ENCODE results near the gene ENOX1.

The ENOX1 gene

DNA sequence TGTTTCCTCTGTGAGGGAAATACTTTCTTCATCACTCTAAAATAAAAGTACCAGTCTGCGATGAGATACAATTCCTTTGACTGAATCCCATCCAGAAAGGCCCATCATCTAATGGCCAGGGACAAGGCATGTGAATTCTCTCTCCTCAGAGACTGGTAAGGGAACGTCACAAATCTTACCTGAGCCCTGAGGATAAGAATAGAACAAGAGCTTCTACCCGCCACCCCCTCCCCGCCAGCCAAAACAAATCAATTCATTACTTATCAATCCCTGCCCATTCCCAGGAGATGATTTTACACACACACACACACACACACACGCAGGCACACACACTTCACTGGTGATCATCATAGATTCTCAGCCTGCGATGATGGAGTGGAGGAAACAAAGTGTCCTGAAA lies 564.7 kb downstream of the ENOX1 start:
- no peak overlapping the region for H3K4me3 ChIP-seq (ENCODE audit: low read depth in 1 of 2, low read length in 2 of 2)
- no peaks in the 10 kb centered on the region for H3K9me3 ChIP-seq (ENCODE audit: control insufficient read depth in 1 of 2, low read length in 2 of 2)
- no peak overlapping the region for H3K27ac ChIP-seq (ENCODE audit: low read depth, low read length)
- H3K27me3 ChIP-seq (ENCODE audit: control insufficient read depth in 1 of 2, insufficient read depth in 2 of 2, low read length in 2 of 2): no peaks in the 10 kb centered on the region
- no peaks in the 10 kb centered on the region for H3K36me3 ChIP-seq (ENCODE audit: control insufficient read depth in 1 of 2, insufficient read depth in 2 of 2, low read length in 2 of 2)
- no peaks in the 10 kb centered on the region for H3K4me1 ChIP-seq (ENCODE audit: control insufficient read depth in 1 of 2, insufficient read depth in 2 of 2, low read length in 2 of 2)
- H3K9ac ChIP-seq (ENCODE audit: low read depth in 1 of 2, low read length in 2 of 2): no peak overlapping the region

DNA sequence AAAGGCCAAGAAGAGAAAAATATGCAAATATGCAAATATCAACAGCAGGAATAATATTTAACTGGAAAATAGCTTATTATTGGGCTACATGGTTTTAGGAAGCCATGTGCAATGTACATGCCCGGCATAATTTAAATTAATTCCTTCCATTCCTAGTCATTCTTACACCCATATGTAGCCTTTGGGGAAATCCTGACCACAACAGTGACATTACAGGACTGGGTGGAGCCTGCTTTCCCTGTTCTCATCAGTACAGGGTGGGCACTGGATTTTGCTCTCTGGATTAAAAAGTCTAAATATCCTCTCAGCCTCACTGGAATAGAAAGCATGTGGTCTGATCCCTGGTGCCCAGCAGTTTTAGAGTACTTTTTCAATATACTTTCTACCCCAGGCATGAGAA lies 565.2 kb downstream of the ENOX1 start:
- no peak overlapping the region for H3K4me3 ChIP-seq (ENCODE audit: low read depth in 1 of 2, low read length in 2 of 2)
- no peak overlapping the region for H3K27ac ChIP-seq (ENCODE audit: low read depth, low read length)
- no peaks in the 10 kb centered on the region for H3K36me3 ChIP-seq (ENCODE audit: control insufficient read depth in 1 of 2, insufficient read depth in 2 of 2, low read length in 2 of 2)
- H3K9me3 ChIP-seq (ENCODE audit: control insufficient read depth in 1 of 2, low read length in 2 of 2): no peaks in the 10 kb centered on the region
- no peak overlapping the region for H3K9ac ChIP-seq (ENCODE audit: low read depth in 1 of 2, low read length in 2 of 2)
- H3K4me1 ChIP-seq (ENCODE audit: control insufficient read depth in 1 of 2, insufficient read depth in 2 of 2, low read length in 2 of 2): no peaks in the 10 kb centered on the region
- H3K27me3 ChIP-seq (ENCODE audit: control insufficient read depth in 1 of 2, insufficient read depth in 2 of 2, low read length in 2 of 2): no peaks in the 10 kb centered on the region

DNA sequence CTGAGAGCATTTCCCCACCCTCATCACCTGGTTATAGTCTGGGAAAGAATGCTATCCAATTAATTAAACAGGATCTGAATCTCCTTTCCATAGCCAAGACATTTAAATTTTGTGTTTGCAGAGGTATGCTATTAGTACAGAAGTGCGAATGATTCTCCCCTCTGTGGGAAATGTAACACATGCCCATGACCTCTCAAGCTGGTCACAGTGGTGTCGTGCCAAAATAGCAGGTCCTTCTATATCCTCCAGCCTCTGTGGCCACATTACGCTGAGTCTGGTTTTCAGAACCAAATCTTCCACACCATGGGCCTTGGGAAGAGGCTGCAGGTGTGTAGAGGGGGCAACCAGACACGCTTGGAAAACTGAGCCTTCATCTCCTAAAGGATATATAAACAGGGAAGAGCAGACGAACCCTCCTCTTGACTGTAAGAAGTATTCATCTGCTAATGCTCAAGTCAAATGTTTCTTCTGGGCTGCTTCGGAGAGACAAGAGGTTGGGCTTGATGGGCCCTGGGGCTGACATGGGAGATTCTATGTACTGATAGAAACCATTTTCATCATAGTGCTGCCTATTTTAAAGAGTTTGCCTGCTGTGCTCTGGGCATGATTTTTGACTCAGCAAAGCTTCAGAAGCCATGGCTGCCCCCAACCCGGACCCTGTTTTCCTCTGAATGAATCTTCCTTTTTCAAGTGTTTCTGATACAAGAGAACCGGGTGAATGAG lies 565.7 kb downstream of the ENOX1 start:
- no peak overlapping the region for H3K27ac ChIP-seq (ENCODE audit: low read depth, low read length)
- H3K4me3 ChIP-seq (ENCODE audit: low read depth in 1 of 2, low read length in 2 of 2): no peak overlapping the region
- no peaks in the 10 kb centered on the region for H3K27me3 ChIP-seq (ENCODE audit: control insufficient read depth in 1 of 2, insufficient read depth in 2 of 2, low read length in 2 of 2)
- no peaks in the 10 kb centered on the region for H3K9me3 ChIP-seq (ENCODE audit: control insufficient read depth in 1 of 2, low read length in 2 of 2)
- no peak overlapping the region for H3K9ac ChIP-seq (ENCODE audit: low read depth in 1 of 2, low read length in 2 of 2)
- no peaks in the 10 kb centered on the region for H3K4me1 ChIP-seq (ENCODE audit: control insufficient read depth in 1 of 2, insufficient read depth in 2 of 2, low read length in 2 of 2)
- no peaks in the 10 kb centered on the region for H3K36me3 ChIP-seq (ENCODE audit: control insufficient read depth in 1 of 2, insufficient read depth in 2 of 2, low read length in 2 of 2)

DNA sequence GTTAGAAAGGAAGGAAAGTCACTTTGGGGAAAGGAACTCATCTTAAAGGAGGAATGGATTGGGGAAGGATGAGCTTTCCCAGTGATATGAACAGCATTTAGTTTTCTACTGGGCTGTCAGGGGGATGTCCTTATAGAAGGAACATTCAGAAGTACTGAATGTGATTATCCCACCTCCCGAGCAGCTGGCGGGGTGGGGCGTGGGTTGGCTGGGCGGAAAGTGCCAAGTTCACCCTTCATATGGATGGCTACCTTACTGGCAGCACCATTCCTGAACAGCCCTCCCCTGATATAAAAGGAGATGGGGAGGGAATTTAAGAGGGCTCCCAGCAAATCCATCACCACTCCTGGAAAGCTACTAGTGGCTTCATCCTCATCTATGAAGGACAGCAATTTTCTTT lies 572.6 kb downstream of the ENOX1 start:
- Histone ChIP-seq H3K27ac (ENCODE audit: low read depth, low read length) (no peak overlapping the region), H3K9ac (ENCODE audit: low read depth in 1 of 2, low read length in 2 of 2) (no peak overlapping the region), H3K4me1 (ENCODE audit: control insufficient read depth in 1 of 2, insufficient read depth in 2 of 2, low read length in 2 of 2) (no peaks in the 10 kb centered on the region), H3K36me3 (ENCODE audit: control insufficient read depth in 1 of 2, insufficient read depth in 2 of 2, low read length in 2 of 2) (no peaks in the 10 kb centered on the region), H3K9me3 (ENCODE audit: control insufficient read depth in 1 of 2, low read length in 2 of 2) (no peaks in the 10 kb centered on the region), H3K27me3 (ENCODE audit: control insufficient read depth in 1 of 2, insufficient read depth in 2 of 2, low read length in 2 of 2) (no peaks in the 10 kb centered on the region), H3K4me3 (ENCODE audit: low read depth in 1 of 2, low read length in 2 of 2) (no peak overlapping the region)

DNA sequence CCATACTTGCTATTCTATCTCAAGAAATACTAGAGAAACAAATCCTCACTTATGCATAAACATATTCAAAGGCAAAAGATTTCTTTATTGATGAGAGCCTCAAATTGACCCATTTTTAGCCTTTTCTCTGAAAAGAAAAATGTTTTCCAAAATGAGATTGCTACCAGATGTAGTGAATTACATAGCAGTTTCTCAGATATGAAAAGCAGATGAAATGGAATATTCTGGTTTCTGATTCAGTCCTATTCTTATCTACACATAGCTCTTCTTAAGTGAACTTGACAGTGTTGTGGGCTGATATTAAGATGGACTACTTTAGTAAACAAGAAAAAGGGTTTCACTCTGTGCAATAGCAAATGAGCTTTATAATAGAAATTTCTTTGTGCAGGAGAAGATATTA lies 579.9 kb downstream of the ENOX1 start:
- no peak overlapping the region for H3K9ac ChIP-seq (ENCODE audit: low read depth in 1 of 2, low read length in 2 of 2)
- H3K27ac ChIP-seq (ENCODE audit: low read depth, low read length): no peak overlapping the region
- no peaks in the 10 kb centered on the region for H3K36me3 ChIP-seq (ENCODE audit: control insufficient read depth in 1 of 2, insufficient read depth in 2 of 2, low read length in 2 of 2)
- no peak overlapping the region for H3K4me3 ChIP-seq (ENCODE audit: low read depth in 1 of 2, low read length in 2 of 2)
- H3K9me3 ChIP-seq (ENCODE audit: control insufficient read depth in 1 of 2, low read length in 2 of 2): peaks cover 0 to 5% of the 10 kb centered on the region in 2 donors
- no peaks in the 10 kb centered on the region for H3K27me3 ChIP-seq (ENCODE audit: control insufficient read depth in 1 of 2, insufficient read depth in 2 of 2, low read length in 2 of 2)
- no peaks in the 10 kb centered on the region for H3K4me1 ChIP-seq (ENCODE audit: control insufficient read depth in 1 of 2, insufficient read depth in 2 of 2, low read length in 2 of 2)

DNA sequence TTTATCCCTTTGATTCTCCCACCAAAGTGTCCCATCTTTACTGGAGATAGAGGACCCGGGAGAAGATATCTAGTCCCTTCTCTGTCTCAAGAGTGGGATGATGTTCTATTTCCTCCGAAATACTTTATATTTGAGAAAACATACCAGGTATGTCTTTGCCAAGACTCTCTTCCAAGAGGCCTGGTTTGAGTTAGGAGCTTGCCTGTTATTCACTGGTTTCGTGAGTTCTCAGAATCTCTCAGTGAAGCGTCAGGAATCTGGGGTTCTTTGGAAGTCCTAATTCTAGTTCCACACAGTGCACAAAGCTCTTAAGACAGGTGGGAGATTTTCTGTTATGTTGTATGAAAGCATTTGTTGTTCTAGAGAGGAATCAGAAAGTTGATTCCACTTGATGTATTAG lies 581.4 kb downstream of the ENOX1 start:
- Histone ChIP-seq H3K9ac (ENCODE audit: low read depth in 1 of 2, low read length in 2 of 2) (no peak overlapping the region), H3K9me3 (ENCODE audit: control insufficient read depth in 1 of 2, low read length in 2 of 2) (peaks cover 0 to 5% of the 10 kb centered on the region in 2 donors), H3K27ac (ENCODE audit: low read depth, low read length) (no peak overlapping the region), H3K4me1 (ENCODE audit: control insufficient read depth in 1 of 2, insufficient read depth in 2 of 2, low read length in 2 of 2) (no peaks in the 10 kb centered on the region), H3K27me3 (ENCODE audit: control insufficient read depth in 1 of 2, insufficient read depth in 2 of 2, low read length in 2 of 2) (no peaks in the 10 kb centered on the region), H3K36me3 (ENCODE audit: control insufficient read depth in 1 of 2, insufficient read depth in 2 of 2, low read length in 2 of 2) (no peaks in the 10 kb centered on the region), H3K4me3 (ENCODE audit: low read depth in 1 of 2, low read length in 2 of 2) (no peak overlapping the region)

DNA sequence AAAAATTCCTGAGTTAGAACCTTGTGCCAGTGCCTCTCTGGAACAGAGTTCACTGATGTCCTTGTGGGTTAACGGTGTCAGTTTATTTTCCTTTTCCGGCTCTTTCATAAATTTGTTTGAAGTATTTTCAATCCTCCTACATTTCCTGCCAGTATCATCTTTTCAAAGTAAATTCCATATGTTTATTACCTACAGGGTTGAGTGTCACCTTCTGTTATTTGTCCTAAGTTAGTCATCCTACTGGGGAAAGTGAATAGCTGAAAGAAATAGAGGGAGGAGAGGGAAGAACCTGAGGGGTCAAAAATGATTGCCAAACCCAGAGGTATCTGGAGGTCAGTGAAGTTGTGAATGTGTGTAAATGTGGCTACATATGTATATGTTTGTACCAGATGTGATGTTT lies 582.2 kb downstream of the ENOX1 start:
- Histone ChIP-seq H3K4me1 (ENCODE audit: control insufficient read depth in 1 of 2, insufficient read depth in 2 of 2, low read length in 2 of 2) (no peaks in the 10 kb centered on the region), H3K27ac (ENCODE audit: low read depth, low read length) (no peak overlapping the region), H3K27me3 (ENCODE audit: control insufficient read depth in 1 of 2, insufficient read depth in 2 of 2, low read length in 2 of 2) (no peaks in the 10 kb centered on the region), H3K9me3 (ENCODE audit: control insufficient read depth in 1 of 2, low read length in 2 of 2) (peaks cover 0 to 5% of the 10 kb centered on the region in 2 donors), H3K36me3 (ENCODE audit: control insufficient read depth in 1 of 2, insufficient read depth in 2 of 2, low read length in 2 of 2) (no peaks in the 10 kb centered on the region), H3K4me3 (ENCODE audit: low read depth in 1 of 2, low read length in 2 of 2) (no peak overlapping the region), H3K9ac (ENCODE audit: low read depth in 1 of 2, low read length in 2 of 2) (no peak overlapping the region)

DNA sequence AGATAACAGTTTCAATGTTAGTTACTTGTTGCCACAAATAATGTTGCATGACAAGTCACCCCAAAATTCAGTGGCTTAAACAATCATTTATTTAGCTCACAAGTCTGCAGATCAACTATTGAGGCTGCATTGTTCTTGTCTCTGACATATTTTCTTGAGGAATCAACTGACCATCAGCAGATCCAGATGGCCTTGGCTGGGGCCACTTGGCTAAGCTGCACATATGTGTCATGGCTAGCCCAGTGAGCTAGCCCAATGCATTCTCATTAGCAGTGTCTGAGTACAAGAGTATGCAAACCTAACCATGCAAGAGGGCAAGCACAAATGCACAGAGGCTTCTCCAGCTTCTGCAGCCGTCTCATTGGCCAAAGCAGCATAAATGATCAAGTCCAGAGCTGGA lies 583.0 kb downstream of the ENOX1 start:
- Histone ChIP-seq H3K9me3 (ENCODE audit: control insufficient read depth in 1 of 2, low read length in 2 of 2) (peaks cover 0 to 5% of the 10 kb centered on the region in 2 donors), H3K36me3 (ENCODE audit: control insufficient read depth in 1 of 2, insufficient read depth in 2 of 2, low read length in 2 of 2) (no peaks in the 10 kb centered on the region), H3K9ac (ENCODE audit: low read depth in 1 of 2, low read length in 2 of 2) (no peak overlapping the region), H3K4me3 (ENCODE audit: low read depth in 1 of 2, low read length in 2 of 2) (no peak overlapping the region), H3K4me1 (ENCODE audit: control insufficient read depth in 1 of 2, insufficient read depth in 2 of 2, low read length in 2 of 2) (no peaks in the 10 kb centered on the region), H3K27ac (ENCODE audit: low read depth, low read length) (no peak overlapping the region), H3K27me3 (ENCODE audit: control insufficient read depth in 1 of 2, insufficient read depth in 2 of 2, low read length in 2 of 2) (no peaks in the 10 kb centered on the region)

DNA sequence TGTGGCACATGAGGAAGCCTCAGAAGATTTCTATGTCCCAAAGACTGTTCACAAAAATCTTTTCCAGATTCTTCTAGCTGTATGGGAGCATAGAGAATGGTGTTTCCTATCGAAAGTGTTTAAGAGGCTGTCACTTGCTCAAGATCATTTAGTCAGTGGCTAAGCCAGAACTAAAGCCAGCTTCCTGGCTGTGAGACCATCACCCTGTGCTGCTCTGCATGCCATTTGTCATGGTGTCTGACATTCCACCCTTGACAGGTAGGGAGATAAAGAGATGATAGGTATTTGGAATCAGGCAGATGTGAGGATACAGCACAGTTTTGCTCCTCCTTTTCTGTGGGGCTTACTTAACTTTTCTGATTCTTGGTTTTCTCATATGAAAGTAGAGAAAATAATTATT lies 586.0 kb downstream of the ENOX1 start:
- no peaks in the 10 kb centered on the region for H3K27me3 ChIP-seq (ENCODE audit: control insufficient read depth in 1 of 2, insufficient read depth in 2 of 2, low read length in 2 of 2)
- H3K9ac ChIP-seq (ENCODE audit: low read depth in 1 of 2, low read length in 2 of 2): no peak overlapping the region
- H3K27ac ChIP-seq (ENCODE audit: low read depth, low read length): no peak overlapping the region
- no peak overlapping the region for H3K4me3 ChIP-seq (ENCODE audit: low read depth in 1 of 2, low read length in 2 of 2)
- no peaks in the 10 kb centered on the region for H3K36me3 ChIP-seq (ENCODE audit: control insufficient read depth in 1 of 2, insufficient read depth in 2 of 2, low read length in 2 of 2)
- H3K4me1 ChIP-seq (ENCODE audit: control insufficient read depth in 1 of 2, insufficient read depth in 2 of 2, low read length in 2 of 2): no peaks in the 10 kb centered on the region
- H3K9me3 ChIP-seq (ENCODE audit: control insufficient read depth in 1 of 2, low read length in 2 of 2): peaks cover 0 to 5% of the 10 kb centered on the region in 2 donors

DNA sequence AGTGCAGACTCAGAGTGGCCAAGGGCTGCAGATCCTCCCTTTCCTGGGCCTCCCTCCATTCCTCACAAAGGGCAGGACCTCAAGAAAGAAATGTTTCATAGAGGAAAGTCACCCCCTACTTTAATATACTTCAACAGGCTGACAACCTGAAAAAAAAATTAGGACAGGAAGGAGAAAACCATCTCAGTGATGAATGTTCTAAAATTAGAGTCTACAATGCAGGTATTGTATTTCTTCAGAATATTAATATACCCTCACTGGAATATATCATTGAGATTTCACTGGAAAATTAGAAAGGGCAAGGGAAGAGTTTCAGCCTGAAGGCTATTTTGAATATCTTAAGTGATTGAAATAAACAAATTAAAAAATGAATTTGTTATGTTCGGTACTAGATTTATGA lies 586.5 kb downstream of the ENOX1 start:
- Histone ChIP-seq H3K9ac (ENCODE audit: low read depth in 1 of 2, low read length in 2 of 2) (no peak overlapping the region), H3K9me3 (ENCODE audit: control insufficient read depth in 1 of 2, low read length in 2 of 2) (peaks cover 0 to 5% of the 10 kb centered on the region in 2 donors), H3K36me3 (ENCODE audit: control insufficient read depth in 1 of 2, insufficient read depth in 2 of 2, low read length in 2 of 2) (no peaks in the 10 kb centered on the region), H3K27ac (ENCODE audit: low read depth, low read length) (no peak overlapping the region), H3K27me3 (ENCODE audit: control insufficient read depth in 1 of 2, insufficient read depth in 2 of 2, low read length in 2 of 2) (no peaks in the 10 kb centered on the region), H3K4me3 (ENCODE audit: low read depth in 1 of 2, low read length in 2 of 2) (no peak overlapping the region), H3K4me1 (ENCODE audit: control insufficient read depth in 1 of 2, insufficient read depth in 2 of 2, low read length in 2 of 2) (no peaks in the 10 kb centered on the region)

Measured in duodenal mucosa (tissue), 2 donors.